IMR-90 (cell line): ENCODE measurements around the gene AGAP2. TPM values are rescaled to one million over a fixed set of nuclear protein-coding genes. Genes with fewer than 3 reads are reported as not detected.
A peak's percentile ranks its signal among the peaks of the same experiment; 100 is the strongest.

Experiments used
- ATAC-seq: fragments of 200-7000 bp; cut with Tn5 transposase; 2 replicates; pipeline ENCODE4 v1.9.1; 2020; ENCODE audit warnings: low read depth, mild to moderate bottlenecking, moderate library complexity
- BruUV-seq: library from RNA; stranded (reverse); fragments of 400-500 nt; replicated peaks from 2 replicates; lab custom pipeline; 2021; lab: Mats Ljungman, UMichigan
- CTCF ChIA-PET: fragments of 300-600 bp; formaldehyde crosslinking; extraction: SDS; loops from one replicate; lab custom pipeline; 2021; ENCODE audit warnings: antibody characterized with exemption; lab: Yijun Ruan, JAX
- POLR2A ChIA-PET: fragments of 300-600 bp; sonication (Branson Sonifier 250); formaldehyde crosslinking; loops from one replicate; lab custom pipeline; 2022; ENCODE audit warnings: antibody characterized with exemption; ENCODE audit not compliant: unreplicated experiment; lab: Charles Lee
- DNase-seq: peaks from one replicate; pipeline ENCODE4 v3.0.0; 2013
- H2AFZ ChIP-seq: replicated peaks from 2 replicates; pipeline ENCODE3; 2013; ENCODE audit warnings: low read length, mild to moderate bottlenecking; ENCODE audit not compliant: poor library complexity
- H2AK5ac ChIP-seq: 2 replicates; pipeline ENCODE4 v1.6.1; 2013; ENCODE audit warnings: low read depth, low read length, inconsistent platforms
- H2AK9ac ChIP-seq: replicated peaks from 2 replicates; pipeline ENCODE3; 2013; ENCODE audit warnings: mild to moderate bottlenecking, low read depth, low read length, moderate library complexity; ENCODE audit not compliant: poor library complexity
- H2BK120ac ChIP-seq: 2 replicates; pipeline ENCODE4 v1.6.1; 2013; ENCODE audit warnings: low read depth, low read length, inconsistent platforms
- H2BK15ac ChIP-seq: 3 replicates; pipeline ENCODE4 v1.6.1; 2013; ENCODE audit warnings: low read depth, low read length, inconsistent platforms
- H2BK20ac ChIP-seq: 2 replicates; pipeline ENCODE4 v1.6.1; 2013; ENCODE audit warnings: low read depth, mild to moderate bottlenecking, inconsistent platforms, low read length, moderate library complexity
- H2BK5ac ChIP-seq: 2 replicates; pipeline ENCODE4 v1.6.1; 2013; ENCODE audit warnings: mild to moderate bottlenecking, low read depth, low read length, inconsistent platforms; ENCODE audit not compliant: poor library complexity, severe bottlenecking
- H3K14ac ChIP-seq: replicated peaks from 2 replicates; pipeline ENCODE4 v1.6.1; 2013; ENCODE audit warnings: low read depth, low read length, inconsistent platforms
- H3K18ac ChIP-seq: 2 replicates; pipeline ENCODE4 v1.6.1; 2013; ENCODE audit warnings: low read depth, low read length, control low read depth
- H3K23ac ChIP-seq: 2 replicates; pipeline ENCODE4 v1.6.1; 2013; ENCODE audit warnings: low read depth, low read length, inconsistent platforms
- H3K27ac ChIP-seq: 2 replicates; pipeline ENCODE4 v1.5.1; 2013; ENCODE audit warnings: mild to moderate bottlenecking, control low read depth, low read length; ENCODE audit not compliant: insufficient read depth
- H3K27me3 ChIP-seq: 2 replicates; pipeline ENCODE4 v1.6.1; 2013; ENCODE audit warnings: low read length; ENCODE audit not compliant: control insufficient read depth, insufficient read depth
- H3K36me3 ChIP-seq: 2 replicates; pipeline ENCODE4 v1.6.1; 2013; ENCODE audit warnings: low read length, mixed read lengths; ENCODE audit not compliant: control insufficient read depth, insufficient read depth
- H3K4ac ChIP-seq: 2 replicates; pipeline ENCODE4 v1.6.1; 2013; ENCODE audit warnings: low read depth, low read length, inconsistent platforms
- H3K4me1 ChIP-seq: 2 replicates; pipeline ENCODE4 v1.6.1; 2013; ENCODE audit warnings: low read length, mixed read lengths; ENCODE audit not compliant: control insufficient read depth, insufficient read depth
- H3K4me2 ChIP-seq: 2 replicates; pipeline ENCODE4 v1.6.1; 2013; ENCODE audit warnings: low read depth, mild to moderate bottlenecking, control low read depth, low read length, moderate library complexity
- H3K4me3 ChIP-seq: 2 replicates; pipeline ENCODE4 v1.5.1; 2013; ENCODE audit warnings: low read depth, mild to moderate bottlenecking, control low read depth, low read length, moderate library complexity; ENCODE audit not compliant: insufficient read depth
- H3K56ac ChIP-seq: 2 replicates; pipeline ENCODE4 v1.6.1; 2013; ENCODE audit warnings: low read length, inconsistent platforms; ENCODE audit not compliant: insufficient read depth; ENCODE audit errors: extremely low read depth
- H3K79me1 ChIP-seq, 2 experiments: 2 replicates each; pipeline ENCODE4 v1.6.1; 2013; ENCODE audit warnings: low read length in 2 of 2, inconsistent platforms in 1 of 2, low read depth in 1 of 2
- H3K9ac ChIP-seq: 2 replicates; pipeline ENCODE4 v1.6.1; 2013; ENCODE audit warnings: low read depth, low read length, control low read depth
- H3K9me1 ChIP-seq: 2 replicates; pipeline ENCODE4 v1.6.1; 2013; ENCODE audit warnings: low read length, inconsistent platforms; ENCODE audit not compliant: insufficient read depth
- H3K9me3 ChIP-seq: 2 replicates; pipeline ENCODE4 v1.6.1; 2013; ENCODE audit warnings: low read length; ENCODE audit not compliant: control insufficient read depth, insufficient read depth
- H4K20me1 ChIP-seq: 2 replicates; pipeline ENCODE4 v1.6.1; 2013; ENCODE audit warnings: low read length, inconsistent platforms; ENCODE audit not compliant: insufficient read depth
- H4K5ac ChIP-seq: 2 replicates; pipeline ENCODE4 v1.6.1; 2013; ENCODE audit warnings: mild to moderate bottlenecking, low read depth, low read length, control low read depth
- H4K8ac ChIP-seq, 2 experiments: 2 replicates each; pipeline ENCODE4 v1.6.1; 2013; ENCODE audit warnings: low read depth in 2 of 2, low read length in 2 of 2, control low read depth in 1 of 2, inconsistent platforms in 1 of 2
- H4K91ac ChIP-seq: 2 replicates; pipeline ENCODE4 v1.6.1; 2013; ENCODE audit warnings: low read depth, low read length, inconsistent platforms; ENCODE audit not compliant: insufficient read depth
- ELK1 ChIP-seq: fragments of 150-350 bp; IDR thresholded peaks from 2 replicates; pipeline ENCODE4 v1.6.1; 2016; ENCODE audit warnings: low read depth, mild to moderate bottlenecking, low read length, moderate library complexity, borderline replicate concordance
- MAFK ChIP-seq: IDR thresholded peaks from 2 replicates; pipeline ENCODE4 v1.6.1; 2012; ENCODE audit warnings: low read depth, low read length, improper control_type of control experiment
- NFE2L2 ChIP-seq: fragments of 150-350 bp; IDR thresholded peaks from 2 replicates; pipeline ENCODE4 v1.6.1; 2016; ENCODE audit warnings: low read depth, mild to moderate bottlenecking, low read length
- POLR2A ChIP-seq: IDR thresholded peaks from 2 replicates; pipeline ENCODE4 v1.6.1; 2012; ENCODE audit warnings: mild to moderate bottlenecking, low read depth, low read length
- RFX5 ChIP-seq: IDR thresholded peaks from 2 replicates; pipeline ENCODE4 v1.8.0; 2012; ENCODE audit warnings: low read depth, mild to moderate bottlenecking, low read length, moderate library complexity
- WGBS, 2 experiments: methylation state at CpG; one replicate each; pipeline versions ENCODE4 v1.1.5 to v1.1.7; 2013; ENCODE audit warnings: missing lambda C conversion rate in 2 of 2; ENCODE audit not compliant: insufficient read length in 1 of 2; ENCODE audit errors: extremely low coverage in 2 of 2; 5-methylcytosine and 5-hydroxymethylcytosine counted together
- dilution Hi-C: fragments of 300-500 bp; cut with HindIII; formaldehyde crosslinking; loops from one replicate; pipeline ENCODE4 v1.14.3; 2018; ENCODE audit warnings: low sequenced_read_pairs; ENCODE audit not compliant: unreplicated experiment
- in situ Hi-C: fragments of 300-500 bp; cut with MboI; formaldehyde crosslinking; loops from 3 replicates; pipeline ENCODE4 v1.14.3; 2019; ENCODE audit warnings: low sequenced_read_pairs, inconsistent platforms, mixed read lengths
- intact Hi-C: fragments of 100-400 bp; cut with micrococcal nuclease; formaldehyde crosslinking; loops from 2 replicates; pipeline ENCODE4 v1.10.0; 2022
- polyA plus RNA-seq, 3 experiments: library from polyadenylated mRNA; depleted of rRNA; stranded (reverse); fragments of >200 nt; gene quantifications; 2 replicates each; pipeline ENCODE4 v1.2.3, GENCODE V29; 2012; ENCODE audit warnings: low replicate concordance in 1 of 3
- total RNA-seq: library from RNA; depleted of rRNA; stranded (reverse); fragments of >200 nt; gene quantifications from 2 replicates; pipeline ENCODE4 v1.2.3, GENCODE V29; 2012

AGAP2 gene
- total and polyA plus RNA-seq, 2 of the 4 experiments (the other 2 are of a cell fraction), result 0.03 to 0.18 TPM

GRCh38 chr12:57694459-57695019, 44.0 kb downstream of the AGAP2 start:
- Histone ChIP-seq H3K27me3 (no peaks in the 10 kb centered on the region), H2BK15ac (no peak overlapping the region), H4K5ac (peak overlapping the region; percentile 80), H3K56ac (peak overlapping the region; percentile 64), H3K23ac (peak overlapping the region; percentile 66; the same call in 1 of the 2 replicates), H4K8ac (peak overlapping the region; percentile 74 to 92), H3K36me3 (peaks cover 15% of the 10 kb centered on the region), H3K4me2 (peak overlapping the region; percentile 87), H3K18ac (no peak overlapping the region), H3K79me1 (peaks cover 12 to 27% of the 10 kb centered on the region in 2 experiments), H2AFZ (peak overlapping the region; percentile 97), H3K4me1 (0 out of 2 replicates have a peak, but pooled peaks cover 3% of the 10 kb centered on the region), H3K4ac (peak overlapping the region; percentile 90), H4K91ac (peak overlapping the region; percentile 86; the same call in 1 of the 2 replicates), H3K4me3 (peak overlapping the region; percentile 73), H4K20me1 (no peaks in the 10 kb centered on the region), H3K14ac (peak overlapping the region; percentile 90), H3K27ac (peak overlapping the region; percentile 75), H2AK9ac (peak overlapping the region; percentile 86), H2BK20ac (no peak overlapping the region), H2BK5ac (peak overlapping the region; percentile 68), H3K9ac (peak overlapping the region; percentile 90), H2BK120ac (no peak overlapping the region), H3K9me3 (no peaks in the 10 kb centered on the region), H2AK5ac (peak overlapping the region; percentile 11; the same call in 1 of the 2 replicates), H3K9me1 (peaks cover 6% of the 10 kb centered on the region)
- TSS peak; percentile 89 for BruUV-seq
- intact Hi-C loops, result loop anchor here (5.0 kb wide), 1 partner anchor 237 kb away; the partner anchor contains the start of genes GLI1 and INHBE
- in situ Hi-C loops, result no loop called here
- DNase-seq (no peak), ATAC-seq (peak; percentile 2; the same call in 1 of the 2 replicates)
- 0% methylated on average over 1 of the region's 15 CpGs; no CpG with 5 or more reads in 1 of the 2 experiments for WGBS, 2 experiments
- ChIA-PET CTCF (interaction anchor here (1.0 to 1.1 kb wide), 2 partner anchors 66 to 111 kb away, joined by 3 to 4 read pairs; no protein-coding TSS in a partner anchor), POLR2A (no interaction called here)
- dilution Hi-C loops, result no loop called here
- no peak for TF ChIP-seq MAFK
- TF ChIP-seq ELK1, result no peak
- no peak for TF ChIP-seq NFE2L2
- no peak for TF ChIP-seq RFX5
- no peak for TF ChIP-seq POLR2A
